Activated CD4-positive, alpha-beta T cell treated with anti-CD3 and anti-CD28 coated beads, Interleukin-2, amount 10 ng/mL, durations not matched to agents 24 days and 14 days (primary cell): ENCODE measurements around the gene ACACB. TPM values are rescaled to one million over a fixed set of nuclear protein-coding genes. Genes with fewer than 3 reads are reported as not detected.
A peak's percentile ranks its signal among the peaks of the same experiment; 100 is the strongest.
"Not testable (repeated sequence)": the region's sequence is repeated elsewhere in the genome, so short reads cannot be mapped to it uniquely, and the experiment has no call there.

ENCODE experiments used
- DNase-seq: peaks from one replicate; pipeline ENCODE4 v3.0.0; 2022
- H3K27ac Mint-ChIP-seq: one replicate; pipeline ENCODE4 v1.8.0; 2022; ENCODE audit warnings: mild to moderate bottlenecking, mixed read lengths
- H3K27me3 Mint-ChIP-seq: one replicate; pipeline ENCODE4 v1.8.0; 2022; ENCODE audit warnings: mixed read lengths
- H3K36me3 Mint-ChIP-seq: one replicate; pipeline ENCODE4 v1.8.0; 2022; ENCODE audit warnings: low read depth, mild to moderate bottlenecking, mixed read lengths
- H3K4me1 Mint-ChIP-seq: one replicate; pipeline ENCODE4 v1.8.0; 2021; ENCODE audit warnings: mixed read lengths
- H3K4me3 Mint-ChIP-seq: one replicate; pipeline ENCODE4 v1.8.0; 2022; ENCODE audit warnings: mild to moderate bottlenecking, moderate library complexity, mixed read lengths
- H3K9me3 Mint-ChIP-seq: one replicate; pipeline ENCODE4 v1.8.0; 2021; ENCODE audit warnings: mixed read lengths
- intact Hi-C: fragments of 100-400 bp; cut with micrococcal nuclease; formaldehyde crosslinking; loops from one replicate; pipeline ENCODE4 v1.15.1; 2023
- total RNA-seq: library from RNA; stranded (reverse); gene quantifications from 2 replicates; pipeline ENCODE4 v1.2.3, GENCODE V29; 2022

The ACACB gene
- total RNA-seq, 1 donor from 2014 or later: 5.8 TPM

DNA sequence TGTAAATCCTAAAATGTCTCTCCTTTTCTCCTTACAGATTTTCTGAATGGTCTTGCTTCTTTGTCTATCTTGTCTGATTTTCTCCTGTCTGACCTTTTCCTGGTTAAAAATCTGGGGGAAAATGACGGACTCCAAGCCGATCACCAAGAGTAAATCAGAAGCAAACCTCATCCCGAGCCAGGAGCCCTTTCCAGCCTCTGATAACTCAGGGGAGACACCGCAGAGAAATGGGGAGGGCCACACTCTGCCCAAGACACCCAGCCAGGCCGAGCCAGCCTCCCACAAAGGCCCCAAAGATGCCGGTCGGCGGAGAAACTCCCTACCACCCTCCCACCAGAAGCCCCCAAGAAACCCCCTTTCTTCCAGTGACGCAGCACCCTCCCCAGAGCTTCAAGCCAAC lies 23.0 kb downstream of the ACACB start:
- peaks cover 6% of the 10 kb centered on the region for H3K27me3 Mint-ChIP-seq
- H3K27ac Mint-ChIP-seq: no peak overlapping the region
- H3K9me3 Mint-ChIP-seq: no peaks in the 10 kb centered on the region
- H3K36me3 Mint-ChIP-seq: no peaks in the 10 kb centered on the region
- no peak for DNase-seq
- H3K4me1 Mint-ChIP-seq: peaks cover 6% of the 10 kb centered on the region
- H3K4me3 Mint-ChIP-seq: no peak overlapping the region
- intact Hi-C loops: no loop called here

DNA sequence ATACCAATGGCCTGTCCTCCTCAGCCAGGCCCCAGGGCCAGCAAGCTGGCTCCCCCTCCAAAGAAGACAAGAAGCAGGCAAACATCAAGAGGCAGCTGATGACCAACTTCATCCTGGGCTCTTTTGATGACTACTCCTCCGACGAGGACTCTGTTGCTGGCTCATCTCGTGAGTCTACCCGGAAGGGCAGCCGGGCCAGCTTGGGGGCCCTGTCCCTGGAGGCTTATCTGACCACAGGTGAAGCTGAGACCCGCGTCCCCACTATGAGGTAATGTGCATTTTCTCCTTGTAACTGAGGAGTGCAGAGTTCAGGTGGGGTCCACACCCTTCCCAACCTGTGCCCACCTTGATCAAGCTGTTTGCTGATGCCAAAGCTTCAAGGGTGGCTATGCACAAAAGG lies 23.4 kb downstream of the ACACB start:
- Mint-ChIP-seq H3K9me3 (no peaks in the 10 kb centered on the region), H3K36me3 (no peaks in the 10 kb centered on the region), H3K4me1 (peaks cover 6% of the 10 kb centered on the region), H3K27ac (no peak overlapping the region), H3K27me3 (peaks cover 6% of the 10 kb centered on the region), H3K4me3 (no peak overlapping the region)
- intact Hi-C loops: no loop called here
- no peak for DNase-seq

DNA sequence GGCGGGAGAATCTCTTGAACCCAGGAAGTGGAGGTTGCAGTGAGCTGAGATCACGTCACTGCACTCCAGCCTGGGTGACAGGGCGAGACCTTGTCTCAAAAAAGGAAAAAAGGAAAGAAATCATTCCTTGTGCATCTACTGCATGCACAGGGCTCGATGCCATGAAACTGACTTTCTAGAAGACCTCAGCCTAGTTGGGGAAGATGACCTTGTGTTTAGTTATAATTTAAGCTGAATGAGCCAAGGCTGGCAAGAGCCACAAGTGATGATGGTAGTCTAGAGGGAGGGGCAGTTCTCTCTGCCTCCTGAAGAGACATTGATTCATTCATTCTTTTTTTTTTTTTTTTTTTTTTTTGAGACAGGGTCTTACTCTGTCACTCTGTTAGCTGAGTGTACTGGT lies 24.2 kb downstream of the ACACB start:
- Mint-ChIP-seq H3K4me1 (peaks cover 6% of the 10 kb centered on the region), H3K36me3 (no peaks in the 10 kb centered on the region), H3K9me3 (no peaks in the 10 kb centered on the region), H3K4me3 (no peak overlapping the region), H3K27me3 (peaks cover 3% of the 10 kb centered on the region), H3K27ac (no peak overlapping the region)
- intact Hi-C loops: no loop called here
- DNase-seq: no peak

DNA sequence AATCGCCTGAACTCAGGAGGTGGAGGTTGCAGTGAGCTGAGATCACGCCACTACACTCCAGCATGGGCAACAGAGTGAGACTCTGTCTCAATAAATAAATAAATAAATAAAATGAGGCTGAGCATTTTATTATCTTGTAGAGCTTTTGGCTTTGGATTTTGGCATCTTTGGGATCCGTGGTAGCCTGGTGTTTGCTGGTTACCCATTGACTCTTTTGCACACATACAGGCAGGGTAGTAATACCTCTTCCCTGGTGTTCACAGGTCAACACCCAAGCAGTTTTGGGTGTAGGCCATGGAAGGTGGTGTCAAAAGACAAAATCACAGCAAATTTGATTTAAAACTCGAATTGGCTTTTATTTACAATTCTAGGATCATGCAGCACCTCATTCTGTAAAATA lies 27.8 kb downstream of the ACACB start:
- DNase-seq: no peak
- H3K36me3 Mint-ChIP-seq: no peaks in the 10 kb centered on the region
- H3K27ac Mint-ChIP-seq: no peak overlapping the region
- H3K9me3 Mint-ChIP-seq: no peaks in the 10 kb centered on the region
- H3K4me3 Mint-ChIP-seq: no peak overlapping the region
- intact Hi-C loops: no loop called here
- peaks cover 3% of the 10 kb centered on the region for H3K27me3 Mint-ChIP-seq
- H3K4me1 Mint-ChIP-seq: peaks cover 6% of the 10 kb centered on the region

DNA sequence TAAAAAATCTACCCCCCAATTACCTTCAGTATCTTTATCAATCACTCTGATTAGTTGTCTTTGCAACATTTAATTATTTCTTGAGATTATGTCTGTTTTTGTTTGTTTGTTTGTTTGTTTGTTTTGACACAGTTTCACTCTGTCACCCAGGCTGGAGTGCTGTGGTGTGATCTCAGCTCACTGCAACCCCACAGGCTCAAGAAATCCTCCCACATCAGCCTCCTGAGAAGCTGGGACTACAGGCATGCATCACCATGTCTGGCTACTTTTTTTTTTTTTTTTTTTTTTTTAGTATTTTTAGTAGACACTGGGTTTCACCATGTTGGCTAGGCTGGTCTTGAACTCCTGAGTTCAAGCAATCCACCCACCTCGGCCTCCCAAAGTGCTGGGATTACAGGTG lies 30.7 kb downstream of the ACACB start:
- H3K9me3 Mint-ChIP-seq, H3K27me3 Mint-ChIP-seq, H3K4me1 Mint-ChIP-seq, H3K36me3 Mint-ChIP-seq, intact Hi-C loops, H3K4me3 Mint-ChIP-seq, H3K27ac Mint-ChIP-seq, DNase-seq: not testable (repeated sequence)

DNA sequence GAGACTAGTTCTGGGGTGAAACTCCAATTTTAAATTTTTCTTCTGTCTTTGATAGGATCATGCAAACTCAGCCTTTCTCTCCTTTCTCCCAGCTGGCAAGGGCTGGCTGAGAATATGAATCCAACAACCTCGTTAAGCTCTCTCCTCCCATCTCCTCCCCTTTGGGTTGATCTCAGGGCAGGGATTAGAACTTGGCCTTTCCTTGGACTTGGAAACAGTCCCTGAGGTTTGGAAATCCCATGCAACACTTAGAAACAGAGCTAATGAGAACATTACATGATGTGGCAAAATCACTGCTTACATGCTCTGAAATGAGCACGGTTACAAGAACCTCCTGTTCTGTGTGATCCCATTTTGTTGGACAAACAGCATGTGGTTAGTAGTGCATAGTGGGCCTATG lies 31.6 kb downstream of the ACACB start:
- Mint-ChIP-seq H3K4me3 (no peak overlapping the region), H3K27me3 (peaks cover 10% of the 10 kb centered on the region), H3K36me3 (no peaks in the 10 kb centered on the region), H3K4me1 (peaks cover under 1% of the 10 kb centered on the region), H3K27ac (no peak overlapping the region), H3K9me3 (no peaks in the 10 kb centered on the region)
- no peak for DNase-seq
- intact Hi-C loops: no loop called here

DNA sequence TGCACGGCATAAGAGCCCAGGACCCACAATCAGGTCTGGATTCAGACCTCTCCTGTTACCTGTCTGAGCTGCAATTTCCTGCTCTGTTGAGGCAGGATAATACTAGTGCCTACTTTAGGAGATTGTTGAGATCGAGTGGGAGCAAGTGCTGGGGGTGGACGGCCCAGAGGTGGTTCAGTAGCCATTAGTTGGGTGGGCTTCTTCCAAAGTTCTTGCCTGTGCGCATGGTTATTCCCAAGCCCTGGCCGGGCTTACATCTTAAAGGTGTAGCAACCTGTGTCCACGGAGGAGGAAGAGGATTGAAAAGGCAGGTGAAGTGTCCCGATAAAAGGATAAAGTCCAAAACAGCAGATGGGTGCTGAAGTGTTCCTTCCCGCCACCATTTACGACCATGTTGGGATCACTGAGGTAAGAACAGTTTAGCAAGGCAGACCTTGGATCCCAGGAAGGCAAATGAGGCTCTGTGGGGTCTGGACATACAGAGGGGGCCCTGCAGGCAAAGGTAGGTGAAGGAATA lies 33.8 kb downstream of the ACACB start:
- H3K9me3 Mint-ChIP-seq: no peaks in the 10 kb centered on the region
- intact Hi-C loops: no loop called here
- no peak overlapping the region for H3K27ac Mint-ChIP-seq
- no peaks in the 10 kb centered on the region for H3K36me3 Mint-ChIP-seq
- DNase-seq: no peak
- H3K4me3 Mint-ChIP-seq: no peak overlapping the region
- H3K4me1 Mint-ChIP-seq: peaks cover 10% of the 10 kb centered on the region
- peaks cover 15% of the 10 kb centered on the region for H3K27me3 Mint-ChIP-seq

DNA sequence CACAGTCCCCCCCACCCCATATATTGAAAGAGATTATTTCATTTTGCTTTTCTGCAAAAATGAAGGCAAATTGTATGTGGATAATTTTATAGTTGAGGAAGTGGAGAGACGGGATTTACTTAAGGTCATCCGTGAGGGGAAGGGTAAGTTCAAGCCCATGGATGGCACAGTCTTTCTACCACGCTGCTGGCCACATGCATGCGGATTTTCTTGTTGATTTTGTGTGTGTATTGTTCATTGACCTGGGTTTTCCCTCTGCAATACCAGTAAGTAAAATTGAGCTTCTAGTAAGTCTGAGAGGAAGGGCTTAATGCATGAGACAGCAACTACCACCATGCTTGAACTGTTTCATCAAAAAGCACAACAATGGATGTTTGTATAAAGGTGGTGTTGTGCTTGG lies 35.1 kb downstream of the ACACB start:
- H3K4me1 Mint-ChIP-seq: peaks cover 17% of the 10 kb centered on the region
- DNase-seq: no peak
- no peak overlapping the region for H3K4me3 Mint-ChIP-seq
- no peaks in the 10 kb centered on the region for H3K9me3 Mint-ChIP-seq
- H3K36me3 Mint-ChIP-seq: no peaks in the 10 kb centered on the region
- peaks cover 17% of the 10 kb centered on the region for H3K27me3 Mint-ChIP-seq
- no peak overlapping the region for H3K27ac Mint-ChIP-seq
- intact Hi-C loops: no loop called here

DNA sequence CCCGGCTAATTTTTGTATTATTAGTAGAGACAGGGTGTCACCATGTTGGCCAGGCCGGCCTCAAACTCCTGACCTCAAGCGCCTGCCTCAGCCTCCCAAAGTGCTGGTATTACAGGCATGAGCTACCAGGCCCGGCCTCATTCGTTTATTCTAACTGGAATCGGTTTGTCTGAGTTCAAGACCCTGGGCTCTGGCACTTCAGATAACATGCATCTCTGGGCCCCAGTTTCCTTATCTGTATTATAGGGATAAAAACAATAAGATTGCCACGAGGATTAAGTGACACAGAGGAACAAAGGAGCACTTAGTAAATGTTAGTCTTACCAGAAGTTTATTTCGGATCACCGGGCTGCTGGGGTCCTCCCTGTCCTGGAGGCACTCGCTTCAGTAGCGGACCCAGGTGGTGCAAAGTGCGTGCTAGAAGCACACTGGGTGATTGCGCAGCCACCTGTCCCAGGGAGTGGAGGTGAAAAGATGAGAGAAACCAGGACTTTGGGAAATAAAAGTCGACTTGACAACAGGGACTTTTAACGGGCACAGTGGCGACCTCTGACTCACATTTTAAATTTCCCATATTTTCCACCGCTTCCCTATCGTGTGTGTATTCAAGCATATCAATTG lies 37.5 kb downstream of the ACACB start:
- intact Hi-C loops: loop anchor here (2.0 kb wide), 1 partner anchor 55 kb away; no protein-coding TSS in a partner anchor
- H3K27me3 Mint-ChIP-seq: peaks cover 16% of the 10 kb centered on the region
- H3K9me3 Mint-ChIP-seq: no peaks in the 10 kb centered on the region
- H3K27ac Mint-ChIP-seq: peak overlapping the region; percentile 51
- H3K4me3 Mint-ChIP-seq: peak overlapping the region; percentile 91
- peaks cover 17% of the 10 kb centered on the region for H3K4me1 Mint-ChIP-seq
- H3K36me3 Mint-ChIP-seq: no peaks in the 10 kb centered on the region
- DNase-seq: no peak

DNA sequence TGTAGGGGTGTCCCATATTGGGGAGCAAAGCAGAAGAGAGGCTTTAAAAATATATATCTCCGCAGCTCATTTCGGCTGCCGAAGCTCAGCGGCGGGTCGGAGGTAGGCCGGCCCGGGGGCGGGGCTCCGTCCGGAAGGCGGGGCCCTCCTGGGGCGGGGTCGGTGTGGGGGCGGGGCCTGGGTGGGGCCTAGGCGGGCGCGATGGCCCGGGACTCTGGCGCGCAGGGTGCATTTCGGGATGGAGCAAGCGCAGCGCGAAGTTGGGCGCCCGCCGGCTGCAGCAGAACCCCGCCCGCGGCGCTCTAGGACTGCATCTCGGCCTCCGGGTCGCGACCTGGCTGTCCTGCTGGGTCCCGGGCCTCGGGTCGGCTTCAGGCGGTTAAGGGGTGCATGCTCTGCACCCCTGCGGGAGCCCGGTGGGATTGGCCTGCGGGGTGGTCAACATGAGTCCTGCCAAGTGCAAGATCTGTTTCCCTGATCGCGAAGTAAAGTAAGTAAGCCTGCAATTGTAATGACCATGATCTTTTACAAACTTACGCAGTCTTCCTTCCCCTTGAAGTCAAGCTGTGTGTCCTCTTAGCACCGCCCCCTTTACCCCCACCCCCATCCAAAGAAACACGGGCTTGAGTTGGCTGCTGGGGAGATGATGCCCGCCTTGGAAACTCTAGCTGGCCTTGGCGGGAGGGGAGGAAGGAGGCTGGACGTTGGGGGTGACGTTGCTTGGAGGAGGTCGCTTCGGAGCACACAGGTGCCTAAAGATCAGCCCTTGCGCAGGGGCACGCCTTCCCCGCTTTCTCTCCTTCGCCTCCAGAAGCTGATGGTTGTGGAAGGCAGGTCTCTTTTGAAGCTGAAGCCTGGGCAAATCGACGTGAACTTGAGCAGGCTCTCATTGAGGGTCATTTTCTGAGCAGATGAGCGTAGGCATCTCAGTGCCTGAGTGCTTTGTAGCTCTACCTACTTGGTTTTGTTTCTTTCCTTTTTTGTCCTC lies 38.4 kb downstream of the ACACB start:
- no peaks in the 10 kb centered on the region for H3K36me3 Mint-ChIP-seq
- peak overlapping the region; percentile 91 for H3K4me3 Mint-ChIP-seq
- peaks cover 13% of the 10 kb centered on the region for H3K27me3 Mint-ChIP-seq
- peak overlapping the region; percentile 85 for H3K27ac Mint-ChIP-seq
- peak; percentile 93 for DNase-seq
- H3K4me1 Mint-ChIP-seq: peaks cover 17% of the 10 kb centered on the region
- intact Hi-C loops: loop anchor here (2.0 kb wide), 1 partner anchor 56 kb away; no protein-coding TSS in a partner anchor
- H3K9me3 Mint-ChIP-seq: no peaks in the 10 kb centered on the region

DNA sequence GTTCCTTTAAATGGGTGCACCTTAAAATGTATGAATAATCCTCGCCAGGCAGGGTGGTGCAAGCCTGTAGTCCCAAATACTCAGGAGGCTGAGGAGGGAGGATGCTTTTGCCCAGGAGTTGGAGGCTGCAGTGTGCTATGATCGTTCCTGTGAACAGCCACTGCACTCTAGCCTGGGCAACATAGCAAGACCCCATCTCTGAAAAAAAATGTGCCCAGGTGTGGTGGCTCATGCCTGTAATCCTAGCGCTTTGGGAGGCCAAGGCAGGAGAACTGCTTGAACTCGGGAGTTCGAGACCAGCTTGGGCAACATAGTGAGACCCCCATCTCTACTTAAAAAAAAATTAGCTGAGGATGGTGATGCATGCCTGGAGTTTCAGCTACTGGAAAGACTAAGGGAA lies 39.6 kb downstream of the ACACB start:
- Mint-ChIP-seq H3K4me3 (peak overlapping the region; percentile 91), H3K9me3 (no peaks in the 10 kb centered on the region), H3K27me3 (peaks cover 13% of the 10 kb centered on the region), H3K36me3 (no peaks in the 10 kb centered on the region), H3K27ac (no peak overlapping the region), H3K4me1 (peaks cover 17% of the 10 kb centered on the region)
- no peak for DNase-seq
- intact Hi-C loops: no loop called here

DNA sequence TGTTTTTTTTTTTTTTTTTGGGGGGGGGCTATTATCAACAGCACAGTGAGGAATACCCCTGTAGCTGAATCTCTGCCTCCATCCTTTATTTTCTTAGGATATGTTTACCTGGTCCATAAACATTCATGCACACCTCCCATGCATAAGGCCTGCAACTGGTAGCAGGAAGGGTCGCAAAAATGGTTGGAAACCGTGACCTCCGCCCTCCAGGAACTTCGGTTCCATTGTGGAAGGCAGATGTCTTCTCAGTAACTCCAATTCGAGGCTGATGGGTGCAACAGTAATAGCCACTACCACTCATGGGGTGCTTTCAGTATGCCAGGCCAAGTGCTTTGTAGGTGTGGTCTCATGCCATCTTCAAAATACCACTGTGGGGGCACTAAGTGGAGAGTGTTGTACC lies 40.2 kb downstream of the ACACB start:
- H3K36me3 Mint-ChIP-seq: no peaks in the 10 kb centered on the region
- H3K4me1 Mint-ChIP-seq: peaks cover 17% of the 10 kb centered on the region
- peaks cover 10% of the 10 kb centered on the region for H3K27me3 Mint-ChIP-seq
- no peak overlapping the region for H3K4me3 Mint-ChIP-seq
- intact Hi-C loops: no loop called here
- DNase-seq: no peak
- H3K9me3 Mint-ChIP-seq: no peaks in the 10 kb centered on the region
- H3K27ac Mint-ChIP-seq: no peak overlapping the region

DNA sequence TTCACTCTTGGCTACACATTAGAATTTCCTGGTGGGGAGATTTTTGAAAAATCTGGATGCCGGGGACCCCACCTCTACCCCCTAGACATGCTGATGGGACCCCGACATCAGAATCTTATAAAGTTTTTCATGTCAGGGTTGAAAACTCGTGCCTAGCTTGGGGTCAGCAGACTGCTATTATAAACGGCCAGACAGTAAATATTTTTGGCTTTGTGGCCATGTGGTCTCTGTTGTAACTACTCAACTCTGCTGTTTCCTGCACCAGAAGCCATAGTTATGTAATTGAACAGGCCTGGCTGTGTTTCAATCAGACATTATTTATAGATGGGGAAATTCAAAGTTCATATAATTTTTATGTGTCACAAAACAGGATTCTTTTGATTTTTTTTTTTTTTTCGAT lies 41.6 kb downstream of the ACACB start:
- H3K27ac Mint-ChIP-seq: no peak overlapping the region
- no peaks in the 10 kb centered on the region for H3K36me3 Mint-ChIP-seq
- peaks cover 7% of the 10 kb centered on the region for H3K27me3 Mint-ChIP-seq
- H3K9me3 Mint-ChIP-seq: no peaks in the 10 kb centered on the region
- no peak overlapping the region for H3K4me3 Mint-ChIP-seq
- intact Hi-C loops: no loop called here
- DNase-seq: no peak
- peaks cover 17% of the 10 kb centered on the region for H3K4me1 Mint-ChIP-seq

DNA sequence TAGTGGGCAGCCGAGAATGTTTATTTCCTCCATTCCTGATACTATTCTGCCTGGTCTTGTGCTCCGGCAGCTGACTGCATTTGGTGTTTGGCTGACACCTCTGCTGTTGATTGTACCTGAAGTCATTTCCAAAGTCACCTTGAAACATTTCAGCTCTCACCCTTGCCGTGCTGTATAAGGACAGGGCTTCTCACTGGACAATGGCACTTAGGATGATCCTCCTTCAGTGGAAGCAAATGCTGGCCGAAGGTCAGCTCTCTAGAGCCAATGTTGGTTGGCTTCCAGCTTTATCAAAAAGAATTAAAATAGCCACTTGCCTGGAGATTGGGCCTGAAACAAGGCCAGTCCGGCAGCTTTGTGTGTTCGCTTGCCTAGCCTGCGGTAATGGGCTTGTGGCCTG lies 44.0 kb downstream of the ACACB start:
- DNase-seq: no peak
- intact Hi-C loops: no loop called here
- no peak overlapping the region for H3K27ac Mint-ChIP-seq
- H3K4me1 Mint-ChIP-seq: peaks cover 7% of the 10 kb centered on the region
- no peak overlapping the region for H3K4me3 Mint-ChIP-seq
- no peaks in the 10 kb centered on the region for H3K9me3 Mint-ChIP-seq
- peaks cover 2% of the 10 kb centered on the region for H3K36me3 Mint-ChIP-seq
- H3K27me3 Mint-ChIP-seq: peaks cover under 1% of the 10 kb centered on the region
